K562 (cell line): ENCODE measurements around the gene AMFR.
"Not testable (repeated sequence)": the region's sequence is repeated elsewhere in the genome, so short reads cannot be mapped to it uniquely, and the experiment has no call there.

Experiments used
- C11orf30 ChIP-seq: fragments of 450-650 bp; IDR thresholded peaks from 2 replicates; pipeline ENCODE4 v1.6.1; 2016; ENCODE audit warnings: low read depth, mild to moderate bottlenecking
- CBX2 ChIP-seq: fragments of 200-600 bp; sonication (generic); IDR thresholded peaks from one replicate; pipeline ENCODE4 v1.6.1; 2012; ENCODE audit warnings: mild to moderate bottlenecking, low read length, inconsistent platforms; ENCODE audit not compliant: insufficient read depth, poor library complexity, severe bottlenecking
- COPS2 ChIP-seq: fragments of 450-650 bp; conservative IDR thresholded peaks from 2 replicates; pipeline ENCODE4 v1.6.1; 2016; ENCODE audit warnings: mild to moderate bottlenecking, moderate library complexity
- CTCF ChIP-seq, 3 experiments: IDR thresholded peaks in 2 of 3; conservative IDR thresholded peaks in 1 of 3; 2 replicates each; pipeline ENCODE4 v1.5.1; 2011 to 2012; ENCODE audit warnings: low read length in 3 of 3, mild to moderate bottlenecking in 3 of 3, control low read depth in 2 of 3, improper control_type of control experiment in 1 of 3, inconsistent platforms in 1 of 3, low read depth in 1 of 3, mixed read lengths in 1 of 3, moderate library complexity in 1 of 3; ENCODE audit not compliant: insufficient read depth in 2 of 3
- DNMT1 ChIP-seq: fragments of 450-650 bp; IDR thresholded peaks from 2 replicates; pipeline ENCODE4 v1.6.1; 2016; ENCODE audit warnings: antibody characterized with exemption, mild to moderate bottlenecking
- FOSL1 ChIP-seq: fragments of 200-800 bp; sonication (Bioruptor generic); conservative IDR thresholded peaks from 2 replicates; pipeline ENCODE4 v1.6.1; 2016; ENCODE audit warnings: missing genetic modification characterization, missing compliant biosample characterization
- FOXM1 ChIP-seq, 2 experiments: fragments of 450-650 bp in 1 of 2; sonication (generic) in 1 of 2; formaldehyde crosslinking in 1 of 2; IDR thresholded peaks; 2 replicates each; pipeline versions ENCODE4 v1.6.1 to v1.9.0; 2017 to 2022; ENCODE audit warnings: low read depth in 2 of 2, mild to moderate bottlenecking in 2 of 2, missing genetic modification reagents in 1 of 2, moderate library complexity in 1 of 2
- MYC ChIP-seq, 2 experiments: fragments of 250-450 bp in 1 of 2; sonication (Bioruptor Pico) in 1 of 2; IDR thresholded peaks; 2 replicates each; pipeline versions ENCODE4 v1.5.1 to v1.6.1; 2012 to 2021; ENCODE audit warnings: low read depth in 2 of 2, borderline replicate concordance in 1 of 2, improper control_type of control experiment in 1 of 2, low read length in 1 of 2, mild to moderate bottlenecking in 1 of 2, moderate library complexity in 1 of 2
- PML ChIP-seq: IDR thresholded peaks from 2 replicates; pipeline ENCODE4 v1.6.1; 2012; ENCODE audit warnings: low read length, inconsistent platforms
- POLR2G ChIP-seq: fragments of 200-400 bp; formaldehyde crosslinking; IDR thresholded peaks from 2 replicates; pipeline ENCODE4 v1.6.1; 2017; ENCODE audit warnings: low read depth, mild to moderate bottlenecking, antibody characterized with exemption, low read length, moderate library complexity
- ZBTB43 ChIP-seq: sonication (generic); formaldehyde crosslinking; IDR thresholded peaks from 2 replicates; pipeline ENCODE4 v1.8.0; 2023; ENCODE audit warnings: mild to moderate bottlenecking, missing genetic modification reagents
- ZNF311 ChIP-seq: fragments of 250-450 bp; sonication (Bioruptor Pico); IDR thresholded peaks from 2 replicates; pipeline ENCODE4 v1.4.0; 2020; ENCODE audit warnings: mild to moderate bottlenecking, moderate library complexity
- ZNF609 ChIP-seq: sonication (generic); formaldehyde crosslinking; IDR thresholded peaks from 2 replicates; pipeline ENCODE4 v1.8.1; 2023; ENCODE audit warnings: missing genetic modification reagents, mild to moderate bottlenecking, borderline replicate concordance

GRCh38 chr16:56379044-56379443 lies 46.3 kb downstream of the AMFR start:
- not testable (repeated sequence) for TF ChIP-seq CBX2; FOXM1 (IDR thresholded peaks at IDR 0.05; ENCODE audit: low read depth); FOXM1 (CRISPR knock-in tag; IDR thresholded peaks at IDR 0.05; ENCODE audit: low read depth); ZNF609 (CRISPR knock-in tag); DNMT1; CTCF (IDR thresholded peaks at IDR 0.05 in 2 of 3, conservative IDR thresholded peaks at IDR 0.05 in 1 of 3; ENCODE audit: insufficient read depth in 2 of 3, low read depth in 1 of 3, low read length in 3 of 3); FOSL1 (tag); MYC (IDR thresholded peaks at IDR 0.05; ENCODE audit: low read depth, low read length); MYC (CRISPR knock-in tag; IDR thresholded peaks at IDR 0.05; ENCODE audit: borderline replicate concordance, low read depth); PML; ZBTB43; POLR2G; COPS2; ZNF311 (CRISPR knock-in tag); C11orf30
